ENCODE measurements around the gene TRAFD1.
"Not testable (repeated sequence)": the region's sequence is repeated elsewhere in the genome, so short reads cannot be mapped to it uniquely, and the experiment has no call there.

Gene TRAFD1

GRCh38 chr12:112116232-112117060, 8.9 kb upstream of the TRAFD1 start:
- peak; percentile 98 for DNase-seq

DNA sequence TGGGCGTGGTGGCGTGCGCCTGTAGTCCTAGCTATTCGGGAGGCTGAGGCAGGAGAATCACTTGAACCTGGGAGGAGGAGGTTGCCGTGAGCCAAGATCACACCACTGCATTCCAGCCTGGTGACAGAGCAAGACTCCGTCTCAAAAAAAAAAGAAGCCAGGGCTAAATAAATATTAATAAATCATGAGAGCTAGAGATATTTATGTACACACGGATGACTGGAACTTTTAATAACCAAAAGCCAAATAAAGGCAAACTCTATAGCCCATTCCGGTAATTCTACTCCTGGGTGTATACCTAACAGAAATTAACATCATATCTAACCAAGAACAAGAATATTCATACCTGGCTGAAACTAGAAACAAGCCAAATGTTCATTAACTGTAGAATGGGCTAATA, 7.7 kb upstream of the TRAFD1 start:
- DNase-seq = no peak

DNA sequence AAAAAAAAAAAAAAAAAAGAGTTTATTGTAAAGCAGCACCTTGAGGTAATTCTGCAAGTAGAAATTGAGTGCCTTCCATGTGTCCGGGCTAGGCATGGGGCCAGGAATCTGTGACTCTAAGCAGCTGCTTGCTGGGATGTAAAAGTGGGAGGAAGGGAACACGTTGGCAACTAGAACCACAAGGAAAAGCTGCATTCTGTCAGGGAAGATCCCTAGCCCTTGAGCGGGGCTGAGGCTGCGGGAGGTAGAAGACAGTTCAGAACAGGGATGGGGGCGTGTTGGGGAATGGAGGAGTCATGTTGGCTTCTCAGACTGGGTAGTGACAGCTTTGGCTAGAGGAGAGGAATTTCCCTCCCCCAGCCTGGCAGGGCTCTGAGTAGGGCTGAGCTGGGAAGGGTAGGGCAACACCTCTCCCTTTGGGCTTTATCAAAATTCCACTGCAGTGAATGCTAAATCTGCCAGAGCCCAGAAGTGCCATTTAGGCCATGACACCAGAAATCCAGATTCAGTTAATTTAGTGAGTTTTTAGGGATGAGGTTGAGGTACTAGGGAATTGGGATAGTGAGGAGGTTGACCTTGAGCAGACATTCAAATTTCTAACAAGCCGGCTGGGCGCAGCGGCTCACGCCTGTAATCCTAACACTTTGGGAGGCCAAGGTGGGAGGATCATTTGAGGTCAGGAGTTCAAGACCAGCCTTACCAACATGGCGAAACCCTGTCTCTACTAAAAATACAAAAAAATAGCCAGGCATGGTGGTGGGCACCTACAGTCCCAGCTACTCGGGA, 3.4 kb upstream of the TRAFD1 start:
- DNase-seq = no peak

DNA sequence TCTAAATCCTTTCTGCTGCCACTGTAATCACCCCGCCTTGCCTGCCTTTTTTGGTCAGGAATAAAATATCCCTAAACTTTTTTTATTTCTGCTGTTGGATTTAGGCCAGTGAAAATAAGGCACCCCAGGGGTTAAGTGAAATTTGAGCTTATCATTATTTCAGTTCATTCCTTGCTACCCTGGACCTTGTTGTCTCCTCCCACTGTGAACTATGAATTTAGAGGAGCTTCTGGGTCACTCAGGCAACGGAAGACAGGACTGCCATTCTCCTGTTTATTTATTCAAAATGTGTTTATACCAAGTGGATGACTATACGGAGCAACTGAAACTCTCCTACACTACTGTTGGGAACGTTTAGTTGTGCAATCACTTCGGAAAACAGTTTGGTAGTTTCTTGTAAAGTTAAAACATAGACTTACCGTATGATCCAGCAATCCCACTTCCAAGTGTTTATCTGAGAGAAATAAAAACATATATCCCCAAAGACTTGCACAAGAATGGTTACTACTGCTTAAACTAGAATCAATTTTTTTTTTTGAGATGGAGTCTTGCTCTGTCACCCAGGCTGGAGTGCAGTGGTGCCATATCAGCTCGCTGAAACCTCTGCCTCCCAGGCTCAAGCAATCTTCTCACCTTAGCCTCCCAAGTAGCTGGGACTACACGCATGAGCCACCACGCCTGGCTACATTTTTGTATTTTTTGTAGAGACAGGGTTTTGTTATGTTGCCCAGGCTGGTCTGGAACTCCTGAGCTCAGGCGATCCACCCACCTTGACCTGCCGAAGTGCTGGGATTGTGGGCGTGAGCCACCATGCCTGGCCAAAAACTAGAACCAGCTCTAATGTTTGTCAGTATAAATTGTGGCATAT, 2.3 kb upstream of the TRAFD1 start:
- DNase-seq = peak; percentile 71

GRCh38 chr12:112124918-112125249, 476 bp upstream of the TRAFD1 start:
- DNase-seq = no peak

DNA sequence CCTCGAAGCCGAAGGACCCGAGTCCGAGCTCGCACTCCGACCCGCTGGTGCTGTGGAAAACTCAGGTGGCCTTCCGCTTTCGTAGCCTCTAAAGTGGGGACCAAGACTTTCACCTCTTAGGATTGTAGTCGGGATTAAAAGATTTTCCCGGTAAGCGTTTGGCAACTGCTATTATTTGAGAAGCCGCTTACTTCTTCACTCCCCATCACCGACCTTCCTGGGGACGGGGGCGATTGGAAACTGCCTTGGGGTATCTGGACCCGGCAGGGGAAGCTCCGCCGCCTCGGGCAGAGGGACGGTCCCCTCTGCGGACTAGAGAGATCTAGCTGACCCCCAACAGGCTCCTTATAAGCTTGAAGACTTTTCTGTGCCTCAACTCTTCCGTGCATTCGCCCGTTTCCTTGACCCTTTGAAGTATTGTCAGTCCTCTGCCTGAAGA, 659 bp downstream of the TRAFD1 start:
- DNase-seq = peak; percentile 37

DNA sequence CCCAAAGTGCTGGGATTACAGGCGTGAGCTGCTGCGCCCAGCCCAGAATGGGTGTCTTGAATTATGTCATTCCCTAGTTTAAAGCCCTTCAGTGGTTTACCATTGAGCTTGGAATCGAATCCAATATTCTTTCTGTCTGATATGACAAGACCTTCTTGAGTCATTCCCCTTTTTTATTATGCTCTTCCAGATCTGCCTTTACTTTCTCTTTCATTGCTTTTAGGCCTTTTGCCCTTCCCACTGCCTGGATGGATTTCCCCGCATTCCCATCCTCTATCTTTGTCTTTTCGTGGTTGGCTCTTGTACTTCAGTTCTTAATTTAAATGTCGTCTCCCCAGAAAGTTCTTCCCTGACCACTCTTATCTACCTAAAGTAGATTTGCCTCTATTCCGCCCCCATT, 1.6 kb downstream of the TRAFD1 start:
- peak; percentile 19 for DNase-seq

GRCh38 chr12:112130441-112130998, 5.2 kb downstream of the TRAFD1 start:
- DNase-seq = peak; percentile 89

- no peak for DNase-seq
Observed at GRCh38 chr12:112131686-112132085, 6.3 kb downstream of the TRAFD1 start.

DNA sequence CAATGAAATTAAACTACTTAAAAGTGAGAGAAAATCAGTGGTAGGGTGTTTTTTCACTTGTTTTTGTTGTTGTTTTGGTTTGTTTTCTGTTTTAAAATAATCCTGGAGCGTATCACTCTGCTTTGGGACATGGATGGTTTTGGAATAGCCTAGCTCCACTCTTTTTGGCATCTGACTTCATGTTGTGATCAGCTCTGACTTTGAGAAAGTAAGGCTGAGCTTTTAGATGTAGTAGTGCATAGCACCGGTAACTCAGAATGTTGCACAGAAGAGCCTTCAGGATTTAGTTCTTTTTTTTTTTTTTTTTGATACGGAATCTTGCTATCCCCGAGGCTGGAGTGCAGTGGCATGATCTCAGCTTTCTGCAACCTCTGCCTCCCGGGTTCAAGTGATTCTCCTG, 8.1 kb downstream of the TRAFD1 start:
- DNase-seq = no peak

- no peak for DNase-seq
Observed at GRCh38 chr12:112134731-112135130, 9.4 kb downstream of the TRAFD1 start.

GRCh38 chr12:112140728-112141127, 15.4 kb downstream of the TRAFD1 start:
- DNase-seq = no peak

- no peak for DNase-seq
Observed at GRCh38 chr12:112146123-112146522, 20.8 kb downstream of the TRAFD1 start.

DNA sequence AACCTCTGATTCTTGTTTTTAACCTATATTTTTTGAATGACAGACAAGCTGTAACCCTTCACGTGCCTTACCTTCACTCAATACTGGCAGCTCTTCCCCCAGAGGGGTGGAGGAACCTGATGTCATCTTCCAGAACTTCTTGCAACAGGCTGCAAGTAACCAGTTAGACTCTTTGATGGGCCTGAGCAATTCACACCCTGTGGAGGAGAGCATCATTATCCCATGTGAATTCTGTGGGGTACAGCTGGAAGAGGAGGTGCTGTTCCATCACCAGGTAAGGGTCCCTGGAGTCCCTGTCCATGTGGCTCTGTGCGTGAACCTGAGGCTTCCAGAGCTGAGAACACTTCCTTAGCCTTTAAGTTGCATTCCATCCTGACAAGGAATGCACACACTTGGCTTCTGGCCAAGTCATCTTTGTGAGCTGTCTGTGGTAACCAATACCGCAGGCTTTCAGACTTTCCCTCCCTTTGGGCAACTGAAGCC, 22.7 kb downstream of the TRAFD1 start:
- DNase-seq = no peak

DNA sequence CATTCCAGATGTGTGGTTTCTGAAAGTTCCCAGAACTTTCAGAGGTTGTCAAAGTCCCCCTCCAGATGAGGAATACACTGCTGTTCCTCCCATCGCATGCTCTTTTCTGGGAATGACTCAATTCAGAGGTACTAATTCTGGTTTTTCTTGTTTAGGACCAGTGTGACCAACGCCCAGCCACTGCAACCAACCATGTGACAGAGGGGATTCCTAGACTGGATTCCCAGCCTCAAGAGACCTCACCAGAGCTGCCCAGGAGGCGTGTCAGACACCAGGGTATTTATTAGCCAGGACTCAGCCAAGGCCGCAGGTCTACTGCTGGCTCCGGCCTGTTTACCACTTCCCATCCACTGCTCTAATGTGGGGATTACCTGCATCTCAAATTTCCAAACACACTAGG, 24.2 kb downstream of the TRAFD1 start:
- no peak for DNase-seq

DNA sequence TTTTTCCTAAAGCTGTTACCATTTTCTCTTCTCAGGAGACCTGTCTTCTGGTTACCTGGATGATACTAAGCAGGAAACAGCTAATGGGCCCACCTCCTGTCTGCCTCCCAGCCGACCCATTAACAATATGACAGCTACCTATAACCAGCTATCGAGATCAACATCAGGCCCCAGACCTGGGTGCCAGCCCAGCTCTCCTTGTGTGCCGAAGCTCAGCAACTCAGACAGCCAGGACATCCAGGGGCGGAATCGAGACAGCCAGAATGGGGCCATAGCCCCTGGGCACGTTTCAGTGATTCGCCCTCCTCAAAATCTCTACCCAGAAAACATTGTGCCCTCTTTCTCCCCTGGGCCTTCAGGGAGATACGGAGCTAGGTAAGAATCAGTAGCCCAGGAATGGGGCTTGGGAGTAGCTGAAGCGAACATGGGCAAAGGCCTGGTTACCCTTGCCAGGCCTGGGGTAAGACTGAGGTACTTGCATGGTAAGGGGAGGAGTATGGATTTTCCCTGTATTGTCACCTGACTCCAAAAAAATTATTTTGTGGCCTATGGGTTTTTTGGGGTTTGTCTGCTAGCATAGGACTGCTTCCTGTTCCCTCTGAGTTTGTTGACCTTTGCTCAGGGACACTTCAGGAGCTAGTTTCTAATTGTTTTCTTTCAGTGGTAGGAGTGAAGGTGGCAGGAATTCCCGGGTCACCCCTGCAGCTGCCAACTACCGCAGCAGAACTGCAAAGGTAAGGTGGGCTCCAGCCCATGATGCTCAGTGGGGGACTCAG, 26.6 kb downstream of the TRAFD1 start:
- no peak for DNase-seq

DNA sequence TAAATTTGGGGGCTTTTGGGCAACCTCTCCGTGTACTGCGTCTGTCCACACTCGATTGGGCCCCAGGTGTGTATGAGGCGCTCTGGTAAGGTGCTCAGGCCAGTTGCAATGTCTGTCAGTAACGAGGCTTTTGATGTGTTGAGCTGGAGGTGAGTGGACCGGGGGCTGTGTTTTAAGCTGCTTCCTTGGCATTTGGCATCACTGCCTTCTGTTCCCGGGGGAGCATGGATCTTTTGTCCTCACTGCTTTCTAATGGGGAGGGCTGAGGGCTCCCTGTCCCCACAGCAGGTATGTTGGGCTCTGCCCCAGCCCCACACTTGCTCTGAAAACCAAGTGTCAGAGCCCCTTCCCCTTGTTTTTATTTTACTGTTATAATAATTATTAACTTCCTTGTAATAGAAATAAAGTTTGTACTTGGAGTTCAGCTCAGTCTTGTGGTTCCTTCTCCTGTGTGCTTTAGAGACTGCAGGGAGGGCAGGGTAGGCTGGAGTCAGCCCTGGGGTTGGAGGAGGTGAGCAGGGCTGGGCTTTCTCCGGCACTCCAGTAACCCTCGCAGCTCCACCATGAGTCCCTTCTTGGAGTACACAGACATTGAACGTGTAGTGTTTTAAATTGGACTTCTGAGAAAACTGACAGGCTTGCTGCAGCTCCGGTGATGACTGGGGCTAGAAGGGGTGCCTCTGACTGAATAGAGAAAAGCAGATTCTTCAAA, 28.0 kb downstream of the TRAFD1 start:
- no peak for DNase-seq

DNA sequence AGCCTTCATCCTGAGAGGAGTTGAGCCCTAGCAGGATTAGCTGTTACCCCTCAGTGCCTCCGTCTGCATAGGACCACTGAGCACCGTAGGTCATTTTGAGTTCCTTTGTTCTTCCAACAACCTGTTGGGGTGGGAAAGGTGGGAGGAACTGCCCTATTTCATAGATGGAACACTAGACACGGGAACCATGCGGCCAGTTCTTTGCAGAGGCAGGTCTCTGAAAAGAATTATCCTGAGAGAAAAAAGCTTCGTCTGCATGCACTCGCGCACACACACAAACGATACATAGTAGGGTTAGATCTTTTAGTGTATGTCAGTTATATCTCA, 28.5 kb downstream of the TRAFD1 start:
- DNase-seq = no peak

DNA sequence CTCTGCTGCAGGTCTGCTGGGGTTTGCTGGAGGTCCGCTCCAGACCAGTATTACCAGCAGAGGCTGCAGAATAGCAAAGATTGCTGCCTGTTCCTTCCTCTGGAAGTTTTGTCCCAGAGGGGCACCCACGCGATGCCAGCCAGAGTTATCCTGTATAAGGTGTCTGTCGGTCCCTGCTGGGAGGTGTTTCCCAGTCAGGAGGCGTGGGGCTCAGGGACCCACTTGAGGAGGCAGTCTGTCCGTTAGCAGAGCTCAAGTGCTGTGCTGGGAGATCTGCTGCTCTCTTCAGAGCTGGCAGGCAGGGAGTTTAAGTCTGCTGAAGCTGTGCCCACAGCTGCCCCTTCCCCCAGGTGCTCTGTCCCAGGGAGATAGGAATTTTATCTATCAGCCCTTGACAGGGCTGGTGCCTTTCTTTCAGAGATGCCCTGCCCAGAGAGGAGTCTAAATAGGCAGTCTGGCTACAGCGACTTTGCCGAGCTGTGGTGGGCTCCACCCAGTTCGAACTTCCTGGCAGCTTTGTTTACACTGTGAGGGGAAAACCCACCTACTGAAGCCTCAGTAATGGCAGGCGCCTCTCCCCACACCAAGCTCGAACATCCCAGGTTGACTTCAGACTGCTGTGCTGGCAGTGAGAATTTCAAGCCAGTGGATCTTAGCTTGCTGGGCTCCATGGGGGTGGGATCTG, 33.2 kb downstream of the TRAFD1 start:
- not testable (repeated sequence) for DNase-seq

DNA sequence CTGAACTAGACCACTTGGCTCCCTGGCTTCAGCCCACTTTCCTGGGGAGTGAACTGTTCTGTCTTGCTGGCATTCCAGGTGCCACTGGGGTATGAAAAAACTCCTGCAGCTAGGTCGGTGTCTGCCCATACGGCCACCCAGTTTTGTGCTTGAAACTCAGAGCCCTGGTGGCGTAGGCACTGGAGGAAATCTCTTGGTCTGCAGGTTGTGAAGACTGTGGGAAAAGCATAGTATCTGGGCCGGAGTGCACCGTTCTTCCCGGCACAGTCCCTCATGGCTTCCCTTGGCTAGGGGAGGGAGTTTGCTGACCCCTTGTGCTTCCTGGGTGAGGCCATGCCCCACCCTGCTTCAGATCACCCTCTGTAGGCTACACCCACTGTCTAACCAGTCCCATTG, 33.8 kb downstream of the TRAFD1 start:
- no peak for DNase-seq

DNA sequence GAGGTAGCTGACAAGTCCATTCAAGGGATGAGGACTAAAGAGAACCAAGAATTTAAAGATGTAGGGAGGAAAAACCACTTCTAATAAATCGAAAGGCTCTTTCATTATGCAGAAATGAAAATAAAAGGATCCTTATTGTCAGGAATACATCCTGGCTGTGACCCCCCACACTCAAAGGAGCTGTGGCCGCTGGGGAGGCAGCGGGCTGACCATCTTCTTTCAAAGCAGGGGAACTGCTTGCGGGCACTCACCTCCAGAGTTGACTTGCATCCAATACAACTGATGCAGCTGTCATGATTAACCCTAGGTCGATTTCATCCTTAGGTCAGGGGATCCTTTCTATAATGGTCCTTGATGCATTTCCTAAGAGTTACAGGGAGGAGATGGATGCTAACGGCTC, 35.3 kb downstream of the TRAFD1 start:
- DNase-seq = no peak
